Activated CD8-positive, alpha-beta memory T cell treated with anti-CD3 and anti-CD28 coated beads for 4 hours (primary cell): Measurements from ENCODE around the gene LMTK2.

ENCODE experiments used
- DNase-seq, 2 donors: peaks; one replicate each; pipeline ENCODE4 v3.0.0-alpha.2; 2020; ENCODE audit warnings: low read depth in 2 of 2

Gene LMTK2

DNA sequence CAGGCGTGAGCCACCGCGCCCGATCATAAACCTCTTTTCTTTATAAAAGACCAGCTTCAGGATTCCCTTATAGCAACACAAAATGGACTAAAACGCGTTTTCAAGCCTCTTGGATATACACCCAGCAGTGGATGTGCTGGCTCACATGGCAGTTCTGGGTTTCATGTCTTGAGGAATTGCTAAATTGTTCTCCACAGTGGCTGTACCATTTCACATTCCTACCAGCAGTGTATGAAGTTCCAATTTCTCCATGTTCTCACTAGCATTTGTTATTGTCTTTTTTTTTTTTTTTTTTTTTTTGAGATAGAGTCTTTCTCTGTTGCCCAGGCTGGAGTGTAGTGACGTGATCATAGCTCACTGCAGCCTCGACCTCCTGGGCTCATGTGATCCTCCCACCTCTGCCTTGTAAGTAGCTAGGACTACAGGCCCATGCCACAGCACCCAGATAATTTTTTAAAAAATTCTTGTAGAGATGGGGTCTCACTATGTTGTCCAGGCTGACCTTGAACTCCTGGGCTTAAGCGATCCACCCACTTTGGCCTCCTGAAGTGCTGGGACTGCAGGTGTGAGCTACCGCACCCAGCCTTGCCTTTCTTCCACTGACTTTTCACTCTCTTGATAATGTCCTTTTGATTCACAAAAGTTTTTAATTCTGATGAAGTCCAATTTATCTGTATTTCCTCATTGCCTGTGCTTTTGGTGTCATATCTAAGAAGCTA lies 127.9 kb downstream of the LMTK2 start:
- DNase-seq = no peak

DNA sequence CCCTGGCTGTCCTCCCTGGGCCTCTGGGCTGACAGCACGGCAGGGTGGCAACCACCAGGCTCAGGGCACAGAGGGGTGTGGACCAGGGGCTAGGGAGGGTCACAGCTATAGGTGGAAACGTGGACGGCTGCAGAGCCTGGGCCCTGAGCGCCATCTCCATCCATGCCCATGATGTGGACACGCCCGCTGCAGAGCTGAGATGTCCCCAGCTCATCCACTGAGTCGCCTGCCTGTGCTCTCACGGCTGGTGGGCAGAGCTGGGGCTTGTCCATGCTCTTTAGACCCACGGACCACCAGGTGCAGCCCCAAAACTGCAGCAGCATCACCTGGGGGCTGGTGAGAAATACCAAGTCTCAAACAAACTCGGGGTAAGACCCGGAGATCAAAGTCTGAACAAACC lies 129.2 kb downstream of the LMTK2 start:
- DNase-seq = no peak

DNA sequence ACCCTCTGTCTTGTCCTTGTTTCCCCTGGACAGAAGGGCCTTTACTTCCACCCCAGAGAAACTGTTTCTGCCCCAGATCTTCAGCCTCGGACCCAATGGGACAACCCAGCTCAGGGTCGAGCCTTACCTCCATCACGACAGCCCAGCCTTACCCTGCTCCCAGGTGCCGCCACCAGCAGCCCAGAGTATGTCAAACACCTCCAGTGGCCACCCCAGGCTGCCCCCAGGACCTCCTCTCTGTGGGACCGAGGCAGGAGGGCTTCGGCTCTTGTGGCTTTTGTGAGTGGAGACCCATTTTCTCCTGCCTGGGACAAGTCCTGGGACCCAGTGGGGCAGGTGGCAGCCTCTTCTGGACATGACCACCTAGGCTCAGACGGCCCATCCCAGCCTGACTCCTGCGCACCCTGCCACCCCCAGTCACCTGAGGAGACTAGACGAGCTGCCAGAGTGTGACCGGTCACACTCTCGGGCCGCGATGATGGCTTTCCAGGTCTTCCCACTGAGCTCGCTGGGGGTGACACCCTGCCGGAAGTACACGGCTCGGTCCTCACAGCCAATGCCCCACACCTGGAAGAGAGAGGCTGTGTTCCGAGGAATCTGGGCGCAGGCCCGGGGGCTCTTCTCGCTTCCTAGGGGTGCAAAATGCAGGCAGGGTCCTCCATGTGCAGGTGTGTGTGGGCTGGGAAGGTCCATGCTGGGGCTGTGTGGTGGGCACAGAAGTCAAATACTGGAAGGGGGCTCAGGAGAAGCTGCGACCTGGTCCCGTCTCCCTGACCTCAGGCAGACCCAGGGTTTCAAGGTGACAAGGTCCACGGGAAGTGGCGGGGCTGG lies 129.9 kb downstream of the LMTK2 start:
- no peak for DNase-seq

DNA sequence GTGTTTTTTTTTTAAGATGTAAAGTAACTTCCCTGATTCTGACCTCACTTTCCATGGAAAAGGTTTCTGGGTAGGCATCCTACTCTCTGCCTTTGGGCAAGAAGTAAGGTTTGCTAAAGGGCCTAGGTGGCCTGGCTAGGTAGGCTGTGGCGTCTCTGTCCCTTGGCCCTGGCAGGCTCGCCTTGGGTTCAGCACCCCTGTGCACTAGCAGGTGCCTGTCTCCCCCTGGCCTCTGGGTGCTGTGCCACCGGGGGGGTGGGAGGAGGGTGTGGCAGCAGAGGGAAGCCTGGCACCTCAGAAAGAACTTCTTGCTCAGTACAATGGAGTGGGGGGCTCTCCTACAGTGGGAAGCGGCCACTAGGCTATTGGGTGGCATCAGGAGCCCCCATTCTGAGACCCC lies 131.4 kb downstream of the LMTK2 start:
- DNase-seq = no peak

DNA sequence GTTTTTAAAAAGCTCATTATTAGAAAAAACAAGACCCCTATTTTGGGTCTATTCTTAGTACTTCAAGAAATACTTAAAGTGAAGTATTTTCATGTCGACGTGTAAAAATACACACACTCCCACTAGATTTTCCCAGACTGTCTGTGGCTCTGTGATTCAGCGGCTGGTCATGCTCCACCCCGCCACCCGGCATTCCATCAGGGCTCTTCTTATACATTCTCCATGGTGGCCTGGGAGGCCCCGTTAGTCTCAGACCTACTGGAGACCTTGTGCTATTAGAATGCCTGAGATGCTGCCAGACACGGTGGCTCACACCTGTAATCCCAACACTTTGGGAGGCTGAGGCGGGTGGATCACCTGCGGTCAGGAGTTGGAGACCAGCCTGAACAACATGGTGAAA lies 132.3 kb downstream of the LMTK2 start:
- no peak for DNase-seq

DNA sequence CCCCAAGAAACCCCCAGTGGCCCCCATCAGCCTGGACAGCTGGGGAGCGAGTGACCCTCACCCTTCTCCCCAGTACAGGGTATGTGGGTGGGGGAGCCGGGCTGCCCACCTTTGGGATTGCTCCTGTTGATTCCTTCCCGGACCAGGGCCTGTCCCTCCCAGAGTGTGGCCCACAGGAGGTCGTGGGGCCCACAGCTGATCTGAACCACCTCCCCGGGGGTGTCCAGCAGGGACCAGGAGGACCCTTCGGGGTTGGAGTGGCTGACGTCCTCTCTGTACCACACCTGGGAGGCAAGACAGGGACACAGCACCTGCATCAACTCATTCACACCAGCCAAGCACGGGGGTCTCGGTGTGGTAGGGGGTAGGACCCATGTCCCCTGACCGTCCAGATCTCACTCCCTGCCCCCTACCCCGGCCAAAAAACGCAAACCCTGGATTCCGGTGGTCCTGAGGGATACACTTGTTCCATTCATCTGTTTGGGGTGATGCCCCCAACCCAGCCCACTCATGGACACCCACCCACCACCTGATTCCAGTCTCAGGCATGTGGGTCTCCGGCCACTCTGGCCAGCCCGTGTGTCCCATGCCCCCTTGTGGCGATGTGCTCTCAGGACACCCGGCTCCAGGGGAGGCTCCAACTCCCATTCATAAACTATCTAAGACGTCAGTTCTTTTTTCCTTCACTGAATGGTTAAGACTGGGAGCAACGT lies 134.5 kb downstream of the LMTK2 start:
- no peak for DNase-seq

DNA sequence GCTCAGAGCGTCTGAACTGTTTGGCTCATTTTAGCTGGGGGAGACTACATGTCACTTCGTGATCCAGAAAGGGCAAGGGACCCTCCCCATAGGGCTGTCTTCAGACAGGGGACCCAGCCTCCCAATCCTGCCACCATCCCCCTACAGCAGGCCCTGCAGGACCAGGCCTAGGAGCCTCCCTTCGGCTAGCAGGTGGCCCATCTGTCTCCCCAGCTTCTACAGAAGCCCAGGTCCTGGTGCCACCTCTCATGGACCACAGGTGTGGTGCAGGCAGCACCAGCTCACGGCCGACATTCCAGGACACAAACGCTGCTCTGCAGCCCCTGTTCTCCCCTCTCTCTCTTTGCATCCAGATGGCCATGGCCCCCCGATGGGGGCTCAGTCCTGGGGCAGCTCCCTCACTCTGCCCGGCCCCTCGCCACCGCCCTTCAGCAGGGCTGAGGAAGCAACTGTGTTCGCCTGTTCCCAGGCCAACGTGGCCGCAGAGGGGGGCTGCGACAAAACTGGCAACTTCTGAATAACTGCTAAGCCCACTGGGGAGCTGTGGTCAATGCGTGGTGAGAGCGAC lies 135.1 kb downstream of the LMTK2 start:
- DNase-seq = no peak

DNA sequence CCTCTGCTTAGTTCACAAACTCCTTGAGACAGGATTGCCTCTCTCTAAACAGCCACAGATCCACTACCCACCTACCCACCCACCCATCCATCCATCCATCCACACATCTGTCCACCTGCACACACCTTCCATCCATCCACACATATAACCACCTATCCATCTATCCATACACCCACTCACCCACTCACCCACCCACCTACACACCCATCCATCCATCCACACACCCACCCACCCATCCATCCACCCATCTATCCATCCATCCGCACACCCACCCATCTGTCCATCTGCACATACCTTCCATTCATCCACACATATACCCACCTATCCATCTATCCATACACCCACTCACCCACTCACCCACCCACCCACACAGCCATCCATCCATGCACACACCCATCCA lies 135.7 kb downstream of the LMTK2 start:
- no peak for DNase-seq

DNA sequence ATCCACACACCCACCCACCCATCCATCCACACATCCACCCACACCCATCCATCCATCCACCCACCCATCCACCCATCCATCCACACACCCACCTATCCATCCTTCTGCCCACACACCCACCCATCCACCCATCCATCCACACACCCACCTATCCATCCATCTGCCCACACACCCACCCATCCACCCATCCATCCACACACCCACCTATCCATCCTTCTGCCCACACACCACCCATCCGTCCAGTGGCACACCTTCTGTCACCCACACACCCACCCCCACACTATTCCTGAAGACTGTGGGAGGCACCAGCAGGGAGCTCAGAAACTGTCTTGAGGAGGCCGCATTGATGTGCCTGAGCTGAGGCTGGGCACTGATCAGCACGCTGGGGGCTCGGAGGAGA lies 136.3 kb downstream of the LMTK2 start:
- DNase-seq = no peak

DNA sequence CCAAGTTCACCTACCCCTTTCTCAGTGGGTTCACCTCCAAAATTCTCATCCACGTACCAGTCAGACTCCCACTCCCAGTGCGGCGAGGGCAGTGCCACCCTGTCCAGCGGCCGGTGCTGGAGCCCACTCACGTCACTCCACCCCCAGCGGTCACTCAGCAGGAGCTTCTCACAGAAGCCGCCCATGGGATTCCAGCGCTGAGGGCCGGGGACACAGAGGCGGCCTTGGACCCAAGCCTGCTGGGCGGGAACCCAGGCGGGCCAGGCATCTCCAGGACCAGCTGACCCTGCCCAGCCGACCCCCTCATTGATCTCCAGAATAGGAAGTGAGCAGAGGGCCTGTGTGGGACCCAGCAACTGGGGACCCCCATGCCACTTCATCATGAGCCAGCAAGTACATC lies 138.2 kb downstream of the LMTK2 start:
- DNase-seq = no peak

DNA sequence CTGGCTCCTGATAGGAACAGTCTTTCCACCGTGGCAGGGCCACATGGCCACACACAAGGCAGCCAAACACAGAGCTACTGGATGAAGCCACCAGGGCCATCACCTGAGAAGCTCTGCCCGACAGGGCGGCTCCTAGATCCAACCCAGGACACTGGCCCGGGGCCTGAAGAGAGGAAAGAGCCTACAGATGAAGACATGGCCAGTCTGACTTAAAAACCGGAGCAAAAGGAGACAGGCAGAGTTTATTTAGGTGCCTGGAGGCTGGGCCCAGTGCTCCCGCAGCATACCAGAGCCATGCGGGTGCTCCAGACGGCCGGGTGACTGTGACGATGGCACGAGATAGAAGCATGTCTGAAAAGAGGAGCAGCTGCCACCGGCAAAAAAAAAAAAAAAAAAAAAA lies 141.5 kb downstream of the LMTK2 start:
- DNase-seq = no peak

DNA sequence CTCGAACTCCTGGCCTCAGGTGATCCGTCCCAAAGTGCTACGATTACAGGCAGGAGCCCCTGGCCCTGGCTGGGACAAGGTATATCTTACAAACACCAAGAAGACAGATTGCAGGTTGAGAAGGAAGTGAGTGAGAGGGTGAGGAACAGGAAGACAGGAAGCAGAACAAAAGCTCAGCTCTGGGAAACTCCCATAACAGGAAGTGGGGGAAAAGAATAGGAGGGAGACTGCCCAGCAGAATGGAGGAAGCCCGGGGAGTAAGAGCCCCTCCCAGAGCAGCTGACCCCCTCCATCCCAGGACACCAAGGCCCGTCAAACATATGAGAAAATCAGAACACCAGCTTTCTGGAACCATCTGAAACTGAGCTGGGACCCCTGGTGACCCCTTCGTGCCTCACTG lies 142.4 kb downstream of the LMTK2 start:
- DNase-seq = no peak

DNA sequence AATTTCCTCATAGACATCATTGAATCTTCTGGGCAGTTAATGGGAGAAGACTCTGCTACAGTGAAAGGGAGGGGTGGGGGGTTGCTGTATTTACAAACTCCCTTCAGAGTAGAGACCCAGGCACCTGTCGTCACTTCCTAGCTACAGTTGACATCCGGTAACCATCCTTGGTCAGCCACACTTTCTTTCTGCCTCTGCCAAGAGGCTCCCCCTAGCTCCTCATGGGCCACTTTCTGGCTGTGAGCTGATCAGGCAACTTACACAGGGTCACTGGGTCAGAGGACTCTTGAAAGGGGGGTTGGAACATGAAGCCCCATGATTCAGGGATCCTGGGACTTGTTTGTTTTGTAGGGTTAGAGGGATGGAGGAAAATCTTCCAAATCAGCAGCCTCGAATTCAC lies 144.1 kb downstream of the LMTK2 start:
- DNase-seq = no peak

DNA sequence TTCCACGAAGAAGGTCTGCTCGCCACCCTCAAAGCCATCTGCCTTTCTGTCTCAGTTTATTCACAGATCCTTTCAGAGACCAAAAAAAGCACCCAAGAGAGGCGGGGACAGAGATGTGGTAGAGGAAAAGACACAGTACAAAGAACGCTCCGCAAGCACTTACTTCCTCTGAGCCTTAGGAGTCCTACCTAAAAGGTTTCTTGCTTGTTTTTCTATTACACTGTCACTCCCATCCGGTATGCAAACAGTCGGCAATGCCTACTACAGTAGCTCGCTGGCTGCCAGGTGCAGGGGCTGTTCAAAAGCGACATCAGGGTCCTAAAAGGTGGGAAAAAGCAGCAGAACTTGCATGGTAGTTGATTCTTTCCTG lies 144.6 kb downstream of the LMTK2 start:
- DNase-seq = no peak

DNA sequence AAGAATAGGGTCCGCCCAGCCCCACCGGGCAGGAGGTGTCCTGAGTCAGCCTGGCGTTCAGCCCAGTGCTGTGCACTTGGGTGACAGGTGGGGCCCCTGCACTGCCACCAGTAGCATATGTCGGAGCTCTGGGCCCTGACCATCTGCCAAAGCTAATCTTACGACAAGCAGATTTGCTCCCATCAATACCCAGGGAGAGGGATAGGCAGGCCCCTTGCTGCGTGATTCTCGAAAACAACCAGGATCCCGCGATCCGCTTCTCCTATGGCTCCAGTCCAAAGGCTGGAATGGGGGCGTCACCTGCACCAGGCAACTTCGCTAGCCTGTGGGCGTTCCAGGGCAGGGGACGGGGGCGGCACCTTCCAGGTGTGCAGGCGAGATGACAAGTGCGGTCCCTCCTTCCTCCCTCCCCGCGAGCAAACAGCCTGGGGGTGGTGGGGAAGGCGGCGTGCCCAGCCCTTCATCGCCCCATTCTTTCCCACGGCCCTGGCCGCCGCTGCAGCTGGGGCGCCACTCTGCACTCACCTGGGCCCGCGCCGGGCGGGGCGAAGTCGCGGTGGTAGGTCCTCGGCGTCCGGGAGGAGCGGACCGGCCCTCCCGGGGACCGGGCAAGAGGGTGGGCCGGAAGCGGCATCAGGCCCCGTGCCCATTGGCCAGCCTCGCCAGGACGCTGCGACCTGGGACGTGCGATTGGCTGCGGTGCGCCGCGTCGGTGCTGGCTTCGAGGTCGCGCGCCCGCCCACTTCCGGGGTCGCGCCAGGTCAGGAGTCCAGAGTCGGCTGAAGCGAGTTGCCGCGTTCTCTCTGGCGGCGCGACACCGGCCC lies 145.2 kb downstream of the LMTK2 start, which contains the start of gene TECPR1:
TSS of gene TECPR1 (minus strand) at position 632 of the 824 bp plus-strand sequence. CDS start 6,086 bp downstream, outside the sequence.
- peak; percentile 70 for DNase-seq

DNA sequence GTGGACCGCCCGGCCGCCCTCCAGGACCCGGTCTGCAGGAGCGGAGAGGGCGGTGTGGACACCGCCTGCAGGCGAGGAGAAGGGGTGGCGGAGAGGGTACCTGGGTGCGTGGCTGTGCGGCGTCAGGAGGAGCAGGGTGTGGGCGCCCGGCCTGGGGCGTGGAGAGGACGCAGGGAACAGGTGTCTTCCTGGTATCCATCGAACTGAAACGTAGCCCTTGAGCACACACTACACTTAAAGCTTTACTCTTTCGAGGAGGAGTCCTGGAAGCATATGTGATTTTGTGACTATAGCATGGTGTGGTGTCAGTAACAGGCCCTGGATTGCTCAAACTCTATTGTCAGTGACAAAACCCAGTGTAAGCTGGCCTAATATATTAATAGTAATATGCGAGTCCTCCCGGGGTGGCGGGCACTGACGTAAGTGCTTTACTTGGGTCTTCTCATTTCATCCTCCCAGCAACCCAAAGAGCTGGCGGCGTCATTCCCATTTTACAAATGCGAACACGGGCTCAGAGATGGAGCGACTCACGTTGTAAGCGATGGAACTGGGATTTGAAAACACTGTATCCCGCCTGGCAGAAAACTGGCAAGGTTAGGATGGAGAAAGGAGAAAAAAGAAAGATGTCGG lies 145.9 kb downstream of the LMTK2 start:
- no peak for DNase-seq

DNA sequence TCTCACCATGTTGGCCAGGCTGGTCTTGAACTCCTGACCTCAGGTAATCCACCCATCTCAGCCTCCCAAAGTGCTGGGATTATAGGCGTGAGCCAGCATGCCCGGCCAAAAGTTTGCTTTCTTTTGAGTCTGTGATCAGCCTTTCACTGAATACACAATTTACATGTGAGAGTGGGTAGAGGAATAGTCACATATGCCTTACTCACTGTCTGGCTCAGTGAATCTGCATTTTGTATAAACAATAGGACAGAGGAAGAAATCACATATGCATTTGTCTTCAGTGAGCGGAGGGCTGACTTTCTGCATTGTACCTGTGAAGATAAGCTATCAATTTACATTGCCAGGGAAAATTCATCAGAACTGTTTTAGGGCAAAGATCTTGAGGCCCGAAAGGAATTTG lies 147.9 kb downstream of the LMTK2 start:
- DNase-seq = no peak

DNA sequence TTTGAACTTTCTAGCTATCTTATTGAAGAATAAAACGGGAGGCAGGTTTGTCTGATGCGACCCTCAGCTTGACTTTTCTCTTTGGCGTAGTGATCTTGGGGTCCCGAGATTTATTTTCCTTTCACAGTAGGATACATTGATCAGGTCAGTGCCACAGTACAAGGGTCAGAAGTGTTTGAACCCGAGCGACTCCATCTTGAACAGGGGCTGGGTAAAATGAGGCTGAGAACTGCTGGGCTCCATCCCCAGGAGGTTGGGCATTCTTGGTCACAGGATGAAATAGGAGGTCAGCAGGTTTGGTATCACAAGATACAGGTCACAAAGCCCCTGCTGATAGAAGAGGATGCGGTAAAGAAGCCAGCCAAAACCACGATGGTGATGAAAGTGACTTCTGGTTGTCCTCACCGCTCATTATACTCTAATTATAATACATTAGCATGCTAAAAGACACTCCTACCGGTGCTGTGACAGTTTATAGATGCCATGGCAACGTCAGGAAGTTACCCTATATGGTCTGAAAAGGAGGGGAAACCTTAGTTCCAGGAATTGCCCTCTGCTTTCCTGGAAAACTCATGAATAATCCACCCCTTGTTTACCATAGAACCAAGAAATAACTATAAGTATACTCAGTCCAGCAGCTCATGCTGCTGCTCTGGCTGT lies 148.4 kb downstream of the LMTK2 start:
- no peak for DNase-seq

DNA sequence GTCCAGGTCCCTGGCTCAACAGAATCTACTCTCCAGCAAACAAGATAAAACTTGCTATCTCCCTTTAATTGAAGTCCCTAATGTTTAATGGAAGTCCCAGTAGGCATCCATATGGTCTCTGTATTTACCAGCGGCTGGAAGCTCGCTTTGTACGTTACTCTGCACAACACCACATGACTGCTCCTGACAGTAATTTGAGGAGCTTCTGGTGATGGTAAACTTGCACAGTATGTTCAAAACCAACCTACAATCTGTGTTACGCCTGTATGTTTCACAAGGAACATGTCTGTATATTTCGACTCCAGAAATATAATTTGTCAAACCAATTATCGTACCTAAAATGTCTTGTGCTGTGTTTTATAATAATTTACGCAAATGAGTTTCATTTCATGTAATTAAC lies 149.8 kb downstream of the LMTK2 start:
- no peak for DNase-seq

DNA sequence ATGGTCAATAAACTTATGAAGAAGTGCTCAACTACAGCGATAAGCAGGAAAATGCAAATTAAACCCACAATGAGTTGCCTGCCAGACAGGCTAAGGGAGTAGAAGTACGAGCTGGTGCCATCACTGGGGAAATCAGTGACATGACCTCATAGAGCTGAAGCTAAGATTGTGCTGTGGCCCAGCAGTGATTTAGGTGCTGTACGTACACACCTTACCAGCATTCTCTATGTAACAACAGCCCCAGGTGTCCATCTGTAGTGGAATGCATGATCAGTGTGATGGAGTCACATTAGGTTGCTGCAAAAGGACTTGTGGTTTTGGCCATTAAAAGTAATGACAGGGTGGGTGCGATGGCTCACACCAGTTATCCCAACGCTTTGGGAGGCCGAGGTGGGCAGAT lies 151.0 kb downstream of the LMTK2 start:
- no peak for DNase-seq
